GM19463 (cell line): Measurements from ENCODE around the gene WDR1.

Experiments
- ATAC-seq: cut with Tn5 transposase; IDR thresholded peaks from one replicate; pipeline ENCODE4 v1.9.1; 2021; ENCODE audit warnings: mild to moderate bottlenecking, moderate library complexity; ENCODE audit not compliant: unreplicated experiment

Gene WDR1

GRCh38 chr4:10086506-10087120 lies 30.0 kb downstream of the WDR1 start:
- ATAC-seq, result no peak

- ATAC-seq, result no peak
Measured at GRCh38 chr4:10085828-10086505, 30.6 kb downstream of the WDR1 start.

GRCh38 chr4:10085386-10085785 lies 31.2 kb downstream of the WDR1 start:
- ATAC-seq, result no peak

GRCh38 chr4:10084651-10085358 lies 31.8 kb downstream of the WDR1 start:
- ATAC-seq, result no peak

GRCh38 chr4:10083861-10084641 lies 32.5 kb downstream of the WDR1 start:
- ATAC-seq, result no peak

- no peak for ATAC-seq
Measured at GRCh38 chr4:10083331-10083771, 33.2 kb downstream of the WDR1 start.

- ATAC-seq, result no peak
Measured at GRCh38 chr4:10082459-10083272, 33.9 kb downstream of the WDR1 start.

GRCh38 chr4:10082047-10082446 lies 34.6 kb downstream of the WDR1 start:
- ATAC-seq, result no peak

GRCh38 chr4:10081218-10081606 lies 35.4 kb downstream of the WDR1 start:
- ATAC-seq, result no peak

GRCh38 chr4:10080589-10081217 lies 35.9 kb downstream of the WDR1 start:
- ATAC-seq, result no peak

GRCh38 chr4:10079912-10080588 lies 36.5 kb downstream of the WDR1 start:
- ATAC-seq, result no peak

- ATAC-seq, result no peak
Measured at GRCh38 chr4:10079256-10079655, 37.3 kb downstream of the WDR1 start.

- ATAC-seq, result no peak
Measured at GRCh38 chr4:10078481-10079233, 37.9 kb downstream of the WDR1 start.

- no peak for ATAC-seq
Measured at GRCh38 chr4:10077483-10078335, 38.9 kb downstream of the WDR1 start.

GRCh38 chr4:10077076-10077475 lies 39.5 kb downstream of the WDR1 start:
- no peak for ATAC-seq

GRCh38 chr4:10075953-10076391 lies 40.6 kb downstream of the WDR1 start:
- ATAC-seq, result no peak

GRCh38 chr4:10075158-10075863 lies 41.3 kb downstream of the WDR1 start:
- ATAC-seq, result no peak
